SJCRH30 (cell line): ENCODE results near the gene HAS3. TPM values are rescaled to one million over a fixed set of nuclear protein-coding genes. Genes with fewer than 3 reads are reported as not detected.

ENCODE experiments used
- DNase-seq, 2 experiments: peaks; one replicate each; pipeline ENCODE4 v3.0.0-alpha.2; 2015 to 2020
- H3K27ac ChIP-seq: fragments of 250-450 bp; sonication (Bioruptor Pico); 2 replicates; pipeline ENCODE4 v1.5.1; 2020; ENCODE audit warnings: mild to moderate bottlenecking, moderate library complexity
- H3K27me3 ChIP-seq: fragments of 250-450 bp; sonication (Bioruptor Pico); 2 replicates; pipeline ENCODE4 v1.5.1; 2020; ENCODE audit warnings: mild to moderate bottlenecking, moderate library complexity
- H3K36me3 ChIP-seq: fragments of 250-450 bp; sonication (Bioruptor Pico); 2 replicates; pipeline ENCODE4 v1.5.1; 2020; ENCODE audit warnings: mild to moderate bottlenecking, moderate library complexity
- H3K4me1 ChIP-seq: fragments of 250-450 bp; sonication (Bioruptor Pico); 2 replicates; pipeline ENCODE4 v1.5.1; 2020; ENCODE audit warnings: mild to moderate bottlenecking, moderate library complexity
- H3K4me3 ChIP-seq: fragments of 250-450 bp; sonication (Bioruptor Pico); 2 replicates; pipeline ENCODE4 v1.5.1; 2020; ENCODE audit warnings: mild to moderate bottlenecking, moderate library complexity
- H3K9me3 ChIP-seq: fragments of 250-450 bp; sonication (Bioruptor Pico); replicated peaks from 2 replicates; pipeline ENCODE4 v1.5.1; 2020; ENCODE audit warnings: mild to moderate bottlenecking, moderate library complexity
- total RNA-seq: library from RNA; depleted of rRNA; stranded (reverse); fragments of >200 nt; shearing (Covaris generic); gene quantifications from 2 replicates; pipeline ENCODE4 v1.2.3, GENCODE V29; 2014

HAS3 gene
- total RNA-seq, 1 experiment from 2014 or later: 0.08 TPM

DNA sequence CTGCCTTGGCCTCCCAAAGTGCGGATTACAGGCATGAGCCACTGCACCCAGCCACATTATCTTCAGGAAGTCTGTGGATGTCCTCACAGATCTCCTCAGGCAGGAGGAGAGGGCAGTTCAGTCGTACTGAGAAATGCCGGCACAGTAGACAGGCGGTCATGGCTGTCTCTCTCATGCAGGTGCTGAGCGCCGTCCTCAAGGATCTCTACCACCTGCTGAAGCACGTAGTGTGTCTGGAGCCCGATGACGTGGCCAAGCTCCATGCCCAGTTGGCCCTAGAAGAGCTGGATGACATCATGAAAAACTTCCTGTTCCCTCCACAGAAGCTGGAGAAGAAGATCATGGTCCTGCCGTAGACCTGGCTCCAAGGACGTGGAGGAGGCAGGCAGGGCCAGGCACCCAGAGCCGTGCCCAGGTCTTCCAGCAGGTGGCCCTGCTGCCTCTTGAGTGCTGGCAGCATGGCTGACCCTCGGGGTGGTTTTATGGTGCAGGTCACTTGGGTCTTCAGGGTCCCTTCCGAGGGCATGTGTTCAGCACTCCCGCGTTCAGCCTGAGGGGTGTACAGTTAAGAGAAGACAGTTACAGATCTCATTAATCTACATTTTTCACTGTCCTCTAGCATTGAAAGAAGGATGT, 22.0 kb upstream of the HAS3 start:
- no peaks in the 10 kb centered on the region for H3K36me3 ChIP-seq
- H3K27ac ChIP-seq: no peak overlapping the region
- no peaks in the 10 kb centered on the region for H3K27me3 ChIP-seq
- no peaks in the 10 kb centered on the region for H3K4me1 ChIP-seq
- H3K9me3 ChIP-seq: no peaks in the 10 kb centered on the region
- no peak overlapping the region for H3K4me3 ChIP-seq
- DNase-seq: no peak

DNA sequence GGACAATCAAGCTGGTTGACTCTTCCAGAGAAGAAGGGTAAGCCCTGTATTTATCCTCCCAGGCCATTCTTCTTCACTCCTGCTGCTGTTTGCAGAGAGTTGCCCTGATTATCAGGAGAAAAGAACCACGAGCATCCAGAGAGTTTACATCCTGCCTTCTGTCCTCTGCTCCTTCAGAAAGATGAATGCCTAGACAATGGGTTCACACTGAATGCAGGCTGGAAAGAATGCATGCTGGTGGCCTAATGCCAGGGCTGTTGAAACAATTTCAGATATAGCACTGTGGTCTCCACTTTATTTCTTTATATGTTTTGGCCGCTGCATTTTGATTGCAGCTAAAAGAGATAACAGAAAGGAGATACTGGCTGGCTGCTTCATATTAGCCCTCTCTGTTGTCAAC, 21.2 kb upstream of the HAS3 start:
- Histone ChIP-seq H3K27me3 (no peaks in the 10 kb centered on the region), H3K27ac (no peak overlapping the region), H3K9me3 (no peaks in the 10 kb centered on the region), H3K4me1 (peaks cover 4% of the 10 kb centered on the region; the same call in 1 of the 2 replicates), H3K36me3 (no peaks in the 10 kb centered on the region), H3K4me3 (no peak overlapping the region)
- no peak for DNase-seq

DNA sequence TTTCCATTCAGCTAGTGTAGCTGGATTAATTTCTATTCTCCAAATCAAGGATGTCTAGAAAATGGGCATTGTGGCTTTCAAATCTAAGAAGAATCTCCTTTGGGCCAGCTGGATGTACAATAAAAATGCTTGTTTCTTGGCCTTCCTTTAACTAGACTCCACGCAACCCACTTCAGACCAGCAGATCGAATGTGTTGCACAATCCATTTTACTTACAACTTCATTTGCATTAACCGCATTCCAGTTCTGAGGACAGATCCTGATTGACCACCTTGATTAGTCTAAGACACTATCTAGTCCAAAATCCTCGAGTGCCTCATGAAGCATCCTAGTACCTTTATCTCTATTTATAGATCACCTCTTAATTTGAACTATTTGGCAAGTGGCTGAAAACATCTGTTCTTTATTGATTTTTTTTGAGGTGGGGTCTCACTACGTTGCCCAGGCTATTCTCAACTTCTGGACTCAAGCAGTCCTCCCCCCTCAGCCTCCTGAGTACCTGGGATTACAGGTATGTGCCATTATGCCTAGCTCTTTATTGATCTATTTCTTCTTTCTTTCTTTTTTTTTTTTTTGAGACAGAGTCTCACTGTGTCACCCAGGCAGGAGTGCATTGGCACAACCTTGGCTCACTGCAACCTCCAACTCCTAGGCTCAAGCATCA, 20.3 kb upstream of the HAS3 start:
- Histone ChIP-seq H3K27ac (no peak overlapping the region), H3K27me3 (no peaks in the 10 kb centered on the region), H3K4me1 (peaks cover 5% of the 10 kb centered on the region; the same call in 1 of the 2 replicates), H3K4me3 (no peak overlapping the region), H3K36me3 (no peaks in the 10 kb centered on the region), H3K9me3 (no peaks in the 10 kb centered on the region)
- no peak for DNase-seq

DNA sequence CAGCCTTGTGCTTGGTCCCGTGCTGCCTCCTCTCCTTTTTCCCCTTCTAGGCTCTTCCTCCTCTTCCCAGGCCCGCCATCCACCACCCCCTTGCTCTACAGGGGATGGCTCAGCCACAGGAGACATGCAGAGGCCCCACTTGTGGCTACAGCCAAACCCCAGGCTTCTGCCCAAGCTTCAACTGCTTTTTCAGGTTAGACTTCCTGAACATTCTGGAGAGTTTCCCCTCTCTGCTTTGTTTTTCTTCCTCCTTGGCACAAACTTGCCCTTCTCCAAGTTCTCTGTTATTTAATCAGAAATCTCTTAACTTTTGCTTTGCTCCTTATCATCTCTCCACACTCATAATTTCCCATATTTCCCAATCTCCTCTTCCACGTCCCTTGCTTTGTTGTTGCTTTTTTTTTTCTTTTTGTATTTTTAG, 18.3 kb upstream of the HAS3 start:
- DNase-seq: no peak
- H3K36me3 ChIP-seq: no peaks in the 10 kb centered on the region
- no peaks in the 10 kb centered on the region for H3K9me3 ChIP-seq
- H3K4me3 ChIP-seq: no peak overlapping the region
- H3K27ac ChIP-seq: no peak overlapping the region
- H3K4me1 ChIP-seq: peaks cover 5% of the 10 kb centered on the region; the same call in 1 of the 2 replicates
- no peaks in the 10 kb centered on the region for H3K27me3 ChIP-seq

DNA sequence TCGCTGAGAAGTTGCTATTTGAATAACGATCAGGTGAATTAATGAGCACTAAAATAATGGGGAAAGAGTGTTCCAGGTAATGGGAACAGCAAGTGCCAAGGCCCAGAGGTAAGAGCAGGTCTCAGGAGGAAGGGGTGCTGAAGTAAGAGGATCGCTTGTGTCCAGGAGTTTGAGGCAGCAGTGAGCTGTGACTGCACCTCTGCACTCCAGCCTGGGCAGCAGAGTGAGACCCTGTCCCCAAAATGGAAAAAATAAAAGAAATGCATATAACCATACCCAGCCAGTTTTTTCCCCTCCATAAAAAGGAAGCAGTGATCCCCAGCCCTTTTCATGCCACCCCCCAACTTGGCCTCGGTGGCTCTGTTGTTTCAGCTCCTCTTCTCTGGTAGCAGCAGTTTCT, 16.8 kb upstream of the HAS3 start:
- DNase-seq: no peak
- no peak overlapping the region for H3K27ac ChIP-seq
- no peaks in the 10 kb centered on the region for H3K9me3 ChIP-seq
- no peaks in the 10 kb centered on the region for H3K36me3 ChIP-seq
- H3K4me3 ChIP-seq: no peak overlapping the region
- no peaks in the 10 kb centered on the region for H3K27me3 ChIP-seq
- H3K4me1 ChIP-seq: peaks cover 5% of the 10 kb centered on the region; the same call in 1 of the 2 replicates

DNA sequence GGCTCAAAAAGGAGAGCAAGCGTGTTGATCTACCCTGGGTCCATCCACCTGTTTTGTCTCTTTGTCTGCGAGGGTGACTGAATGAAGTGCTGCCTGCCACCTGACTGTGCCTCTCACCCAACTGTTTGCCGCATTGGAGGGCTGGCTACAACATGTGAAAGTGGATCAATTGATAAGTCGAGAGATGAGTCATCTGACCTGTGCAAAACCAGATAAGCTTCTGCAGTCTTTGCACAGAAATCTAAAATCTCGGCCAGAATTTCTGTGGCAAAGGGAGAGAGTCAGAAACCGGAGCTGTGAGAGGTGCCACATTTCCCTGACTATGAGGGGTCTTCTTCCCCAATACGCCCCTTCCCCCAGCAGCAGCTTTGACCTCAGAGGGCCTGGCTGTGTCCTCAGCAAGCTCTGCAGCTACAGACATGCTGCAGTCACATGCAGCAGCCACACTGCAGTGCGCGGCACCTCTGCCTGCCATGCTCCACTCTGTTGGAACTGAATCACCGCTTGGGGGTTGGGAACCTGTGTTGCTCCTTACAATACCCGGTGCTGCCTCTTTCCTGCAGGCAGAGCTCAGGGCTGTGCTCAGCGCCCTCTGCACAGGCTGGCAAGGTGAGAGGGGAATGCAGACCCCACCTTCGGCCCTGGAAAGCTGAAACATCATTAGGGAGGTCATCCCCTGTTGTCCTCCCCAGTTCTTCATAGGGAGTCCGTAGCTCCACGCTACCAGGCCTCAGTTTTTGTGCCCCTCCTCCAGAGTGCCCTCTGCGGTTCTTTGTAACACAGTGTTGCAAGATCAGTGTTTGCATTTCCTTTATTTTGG, 16.2 kb upstream of the HAS3 start:
- Histone ChIP-seq H3K27ac (no peak overlapping the region), H3K27me3 (no peaks in the 10 kb centered on the region), H3K9me3 (no peaks in the 10 kb centered on the region), H3K36me3 (no peaks in the 10 kb centered on the region), H3K4me1 (peaks cover 5% of the 10 kb centered on the region; the same call in 1 of the 2 replicates), H3K4me3 (no peak overlapping the region)
- DNase-seq: peak in 1 of 2 experiments; percentile 43

DNA sequence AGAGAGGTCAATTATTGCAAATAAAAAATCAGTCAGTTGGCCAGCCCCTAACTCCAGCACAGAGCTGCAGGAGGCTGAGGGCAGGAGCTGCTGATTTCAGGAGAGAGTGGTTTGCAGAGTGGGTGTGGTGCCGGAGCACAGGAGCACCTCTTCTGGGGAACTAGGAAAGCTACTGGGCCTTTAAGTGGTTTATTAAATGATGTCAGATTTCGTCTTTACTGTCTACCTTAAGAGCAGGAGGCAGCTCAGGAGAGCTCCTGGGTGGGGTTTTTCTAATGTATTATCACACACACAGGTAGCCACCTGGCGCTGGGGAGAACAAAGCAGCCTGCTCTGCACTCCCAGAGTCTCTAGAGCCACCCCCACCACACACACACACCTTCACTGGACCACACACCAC, 11.5 kb upstream of the HAS3 start:
- Histone ChIP-seq H3K27ac (no peak overlapping the region), H3K36me3 (no peaks in the 10 kb centered on the region), H3K4me3 (no peak overlapping the region), H3K9me3 (no peaks in the 10 kb centered on the region), H3K4me1 (peaks cover 3% of the 10 kb centered on the region; the same call in 1 of the 2 replicates), H3K27me3 (no peaks in the 10 kb centered on the region)
- no peak for DNase-seq

DNA sequence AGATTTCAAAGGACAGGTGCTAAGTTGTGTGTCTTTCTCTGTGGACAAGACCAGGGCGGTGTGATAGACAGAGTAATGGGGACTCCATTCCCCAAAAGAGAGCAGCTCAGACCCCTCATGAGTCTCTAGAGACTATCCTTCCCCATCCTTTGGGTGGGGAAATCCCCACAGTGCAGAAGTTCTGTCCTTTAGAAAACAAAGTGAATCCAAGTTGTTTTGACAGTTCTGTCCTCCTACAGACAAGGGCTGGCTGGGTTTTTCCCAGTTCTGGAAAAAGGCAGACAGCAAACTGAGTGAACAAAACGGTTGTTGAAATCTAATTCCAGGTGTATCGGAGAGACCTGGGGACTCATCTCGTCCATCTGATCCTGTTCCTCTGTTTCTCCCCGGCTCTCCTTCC, 11.0 kb upstream of the HAS3 start:
- Histone ChIP-seq H3K27me3 (no peaks in the 10 kb centered on the region), H3K4me3 (no peak overlapping the region), H3K9me3 (no peaks in the 10 kb centered on the region), H3K27ac (no peak overlapping the region), H3K4me1 (no peaks in the 10 kb centered on the region), H3K36me3 (no peaks in the 10 kb centered on the region)
- DNase-seq: no peak

DNA sequence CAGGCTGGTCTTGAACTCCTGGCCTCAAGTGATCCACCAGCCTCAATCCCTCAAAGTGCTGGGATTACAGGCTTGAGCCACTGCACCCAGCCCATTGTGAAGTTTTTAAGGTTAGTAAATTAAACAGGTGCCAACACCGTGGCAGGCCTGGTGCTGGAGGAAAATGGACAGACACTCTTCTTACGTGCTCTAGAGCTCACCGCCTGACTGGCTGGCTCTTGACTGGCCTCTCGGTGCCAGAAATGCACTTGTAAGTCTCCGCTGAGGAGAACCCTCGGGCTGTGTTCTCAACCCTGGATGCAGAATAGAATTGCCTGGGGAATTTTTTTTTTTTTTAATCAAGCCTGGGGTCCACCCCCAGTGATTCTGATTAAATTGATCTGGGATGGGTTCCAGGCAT, 10.3 kb upstream of the HAS3 start:
- no peak overlapping the region for H3K27ac ChIP-seq
- H3K9me3 ChIP-seq: no peaks in the 10 kb centered on the region
- H3K27me3 ChIP-seq: no peaks in the 10 kb centered on the region
- H3K36me3 ChIP-seq: no peaks in the 10 kb centered on the region
- H3K4me3 ChIP-seq: no peak overlapping the region
- no peaks in the 10 kb centered on the region for H3K4me1 ChIP-seq
- DNase-seq: no peak

DNA sequence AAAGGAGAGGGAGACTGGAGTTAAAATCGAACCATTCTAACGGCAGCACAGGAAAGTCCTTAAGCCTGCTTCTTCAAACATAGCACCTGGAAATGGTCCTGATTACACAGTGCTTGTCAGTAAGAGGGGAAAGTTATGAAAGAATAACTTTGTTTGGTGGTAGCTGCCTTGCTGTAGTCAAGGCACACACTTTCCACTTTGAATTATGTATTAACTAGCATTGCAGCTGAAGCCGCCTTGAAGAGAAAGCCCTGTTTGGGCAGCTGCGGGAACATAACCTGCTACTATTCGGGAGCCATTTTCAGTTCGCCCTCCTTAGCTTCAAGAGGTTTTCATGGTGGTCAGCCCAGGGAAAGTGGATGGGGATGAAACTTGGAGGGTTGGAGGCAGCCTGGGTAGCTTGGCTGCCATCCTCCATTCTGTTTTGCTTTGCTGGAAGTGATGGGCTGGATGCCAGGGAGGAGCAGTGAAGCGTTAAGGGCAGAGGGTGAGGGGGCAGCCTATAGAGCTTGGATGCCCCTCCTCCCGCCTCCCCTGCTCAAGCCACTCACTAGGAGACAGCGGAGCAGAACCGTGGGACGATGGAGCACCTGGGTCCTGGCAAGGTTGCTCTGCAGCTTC, 5.3 kb upstream of the HAS3 start:
- no peaks in the 10 kb centered on the region for H3K27me3 ChIP-seq
- H3K4me3 ChIP-seq: no peak overlapping the region
- no peak overlapping the region for H3K27ac ChIP-seq

DNA sequence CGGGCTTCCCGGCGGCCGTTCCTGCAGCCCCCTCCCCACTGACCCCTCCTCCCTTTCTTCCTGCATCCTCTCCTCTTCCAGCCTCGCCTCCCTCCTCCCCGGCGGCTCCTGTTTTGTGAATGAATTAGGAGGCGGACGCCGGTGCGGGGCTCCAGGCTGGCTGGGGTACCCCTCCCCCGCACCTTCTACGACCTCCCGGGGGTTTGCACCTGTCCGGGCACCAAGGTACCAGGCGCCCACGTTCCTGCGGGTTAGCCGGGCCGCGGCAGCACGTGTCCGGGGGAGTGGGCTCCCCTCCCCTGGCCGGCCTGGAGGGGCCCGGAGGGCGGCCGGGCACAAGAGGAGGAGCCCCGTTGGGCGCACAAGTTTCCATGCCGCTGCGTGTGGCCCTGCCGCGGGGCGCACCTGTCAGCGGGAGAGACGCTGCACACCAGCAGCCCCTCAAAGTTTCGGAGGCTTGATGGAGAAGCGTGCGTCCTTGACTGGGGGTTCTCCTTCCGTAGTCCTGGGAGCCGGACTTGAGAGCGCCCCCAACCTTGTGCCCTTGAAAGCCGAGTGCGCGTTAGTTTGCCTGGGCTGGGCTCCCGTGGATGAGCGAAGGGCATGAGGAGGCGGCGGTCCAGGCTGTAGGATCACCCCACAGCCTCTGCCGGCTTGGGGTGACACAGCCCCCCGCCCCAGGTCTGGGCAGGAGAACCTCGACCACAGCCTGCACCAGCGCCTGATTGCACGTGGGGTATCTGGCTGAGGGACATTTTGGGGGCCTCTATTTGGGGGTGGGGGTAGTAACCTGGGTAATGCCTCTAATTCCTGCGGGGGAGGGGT, 1.2 kb downstream of the HAS3 start:
- DNase-seq: peak; percentile 9 to 15
- H3K4me3 ChIP-seq: peak overlapping the region; percentile 61
- no peaks in the 10 kb centered on the region for H3K27me3 ChIP-seq

More for the DNA sequence above, 5.3 kb upstream of the HAS3 start:
- Histone ChIP-seq H3K4me1 (no peaks in the 10 kb centered on the region), H3K36me3 (no peaks in the 10 kb centered on the region), H3K9me3 (no peaks in the 10 kb centered on the region)
- DNase-seq: no peak

DNA sequence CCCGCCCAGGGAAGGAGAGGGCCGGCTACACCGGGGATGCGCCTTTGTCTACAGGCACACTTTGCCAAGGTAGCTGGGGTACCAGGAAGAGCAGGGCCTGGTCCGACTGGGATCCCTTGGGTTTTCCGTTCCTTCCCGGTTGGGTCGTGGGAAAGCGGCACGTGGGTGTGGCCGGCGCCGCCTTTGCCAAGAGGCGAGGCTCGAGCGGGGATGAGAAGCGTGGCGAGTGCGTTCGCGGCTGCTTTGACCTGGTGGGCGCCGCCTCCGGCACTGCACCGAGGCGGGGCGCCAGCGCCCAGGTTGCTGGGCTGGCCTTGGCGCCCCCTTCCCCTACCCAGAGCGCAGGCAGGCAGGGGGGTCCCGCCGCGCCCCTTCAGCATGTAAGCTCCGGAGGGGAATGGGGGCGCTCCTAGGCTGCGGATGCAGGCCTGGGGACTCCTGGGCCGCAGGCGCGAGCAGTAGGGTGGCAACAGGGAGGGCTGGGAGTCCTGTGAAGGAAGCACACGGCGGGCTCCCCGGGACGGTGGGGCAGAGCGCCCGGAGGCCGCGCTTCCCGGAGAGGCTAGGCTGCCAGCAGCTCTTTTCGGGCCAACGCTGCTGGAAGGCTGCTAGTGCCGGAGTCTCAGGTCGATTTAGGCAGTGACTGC, 2.0 kb downstream of the HAS3 start:
- Histone ChIP-seq H3K27me3 (no peaks in the 10 kb centered on the region), H3K4me3 (no peak overlapping the region), H3K9me3 (no peaks in the 10 kb centered on the region), H3K4me1 (no peaks in the 10 kb centered on the region), H3K27ac (no peak overlapping the region), H3K36me3 (no peaks in the 10 kb centered on the region)
- no peak for DNase-seq

More for the DNA sequence above, 1.2 kb downstream of the HAS3 start:
- Histone ChIP-seq H3K4me1 (no peaks in the 10 kb centered on the region), H3K27ac (no peak overlapping the region), H3K9me3 (no peaks in the 10 kb centered on the region), H3K36me3 (no peaks in the 10 kb centered on the region)

DNA sequence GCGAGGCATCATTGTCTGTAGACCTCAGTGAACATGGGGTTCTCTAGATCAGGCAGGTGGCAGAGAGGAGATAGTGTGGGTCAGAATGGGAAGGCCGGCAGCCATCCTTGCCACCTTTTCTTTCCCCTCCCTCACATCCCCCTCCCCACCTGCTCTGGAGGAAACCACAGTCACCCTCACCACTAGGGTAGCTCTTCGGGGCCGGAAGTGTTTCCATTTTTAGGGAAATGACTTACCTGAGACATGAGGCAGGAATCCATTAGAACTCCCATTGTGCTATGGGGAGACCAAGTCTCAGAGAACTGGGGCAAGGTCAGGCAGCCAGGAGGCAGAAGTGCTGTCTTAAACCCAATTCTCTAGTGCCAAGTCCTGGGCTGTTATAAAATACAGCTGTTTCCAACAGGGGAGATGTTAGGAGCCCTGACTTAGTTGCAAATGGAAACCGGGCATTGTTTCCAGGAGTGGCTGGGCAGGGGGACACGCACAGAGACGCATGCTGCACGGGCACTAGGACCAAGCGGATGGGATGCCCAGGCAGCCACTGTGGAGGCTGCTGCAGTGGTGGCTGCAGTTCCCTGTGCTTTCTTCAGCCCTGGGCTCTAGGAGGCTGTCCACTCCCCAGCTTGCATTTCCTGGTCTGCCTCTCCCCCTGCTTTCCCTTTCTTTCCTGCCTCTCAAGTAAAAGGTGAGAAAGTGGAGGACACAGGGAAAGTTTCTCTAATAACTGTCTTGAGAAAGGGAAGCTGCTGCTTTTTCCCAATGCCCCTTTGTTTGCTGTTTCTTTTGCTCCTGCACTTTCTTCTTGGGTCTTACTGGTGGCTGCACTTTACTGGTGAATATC, 2.8 kb downstream of the HAS3 start:
- no peak overlapping the region for H3K4me3 ChIP-seq
- DNase-seq: no peak
- H3K4me1 ChIP-seq: no peaks in the 10 kb centered on the region
- H3K27ac ChIP-seq: no peak overlapping the region
- H3K9me3 ChIP-seq: no peaks in the 10 kb centered on the region
- no peaks in the 10 kb centered on the region for H3K36me3 ChIP-seq
- H3K27me3 ChIP-seq: no peaks in the 10 kb centered on the region
